Liver (tissue), 10 donors: Measurements from ENCODE around the gene TAF13. TPM values are rescaled to one million over a fixed set of nuclear protein-coding genes. Genes with fewer than 3 reads are reported as not detected.

Experiments used
- DNase-seq: peaks from one replicate; pipeline ENCODE4 v3.0.0-alpha.2; 2017; ENCODE audit warnings: low spot score
- H3K27ac ChIP-seq, 2 donors: one replicate each; pipeline ENCODE4 v1.7.0; 2013; ENCODE audit warnings: inconsistent platforms in 2 of 2, low read length in 2 of 2, control low read depth in 1 of 2, low read depth in 1 of 2, mild to moderate bottlenecking in 1 of 2
- H3K27me3 ChIP-seq, 4 donors: one replicate each; pipeline versions ENCODE4 v1.6.1 to v1.7.0; 2013; ENCODE audit warnings: low read length in 3 of 4, inconsistent platforms in 1 of 4, mild to moderate bottlenecking in 1 of 4, moderate library complexity in 1 of 4; ENCODE audit not compliant: control insufficient read depth in 4 of 4, insufficient read depth in 4 of 4
- H3K36me3 ChIP-seq, 4 donors: one replicate each; pipeline versions ENCODE4 v1.6.1 to v1.7.0; 2013; ENCODE audit warnings: low read length in 3 of 4, mild to moderate bottlenecking in 3 of 4, low read depth in 1 of 4, moderate library complexity in 1 of 4; ENCODE audit not compliant: control insufficient read depth in 4 of 4, insufficient read depth in 3 of 4
- H3K4me1 ChIP-seq, 4 donors: one replicate each; pipeline versions ENCODE4 v1.6.1 to v1.7.0; 2013; ENCODE audit warnings: low read length in 3 of 4, mild to moderate bottlenecking in 3 of 4, moderate library complexity in 1 of 4; ENCODE audit not compliant: control insufficient read depth in 4 of 4, insufficient read depth in 4 of 4
- H3K4me3 ChIP-seq, 3 donors: one replicate each; pipeline versions ENCODE4 v1.6.1 to v1.7.0; 2013; ENCODE audit warnings: low read length in 3 of 3, control low read depth in 1 of 3, low read depth in 1 of 3, mild to moderate bottlenecking in 1 of 3
- H3K9ac ChIP-seq, 2 donors: one replicate each; pipeline ENCODE4 v1.7.0; 2013; ENCODE audit warnings: low read length in 2 of 2, mild to moderate bottlenecking in 2 of 2, moderate library complexity in 2 of 2, control low read depth in 1 of 2, low read depth in 1 of 2
- H3K9me3 ChIP-seq, 4 donors: one replicate each; pipeline versions ENCODE4 v1.6.1 to v1.7.0; 2013; ENCODE audit warnings: low read length in 3 of 4; ENCODE audit not compliant: control insufficient read depth in 4 of 4
- ATF3 ChIP-seq: IDR thresholded peaks from 2 replicates; pipeline ENCODE4 v1.6.1; 2016; ENCODE audit warnings: antibody characterized with exemption
- HNF4A ChIP-seq, 2 donors: conservative IDR thresholded peaks; 2 replicates each; pipeline ENCODE4 v1.6.1; 2016; ENCODE audit warnings: antibody characterized with exemption in 2 of 2, mild to moderate bottlenecking in 2 of 2
- REST ChIP-seq: IDR thresholded peaks from 2 replicates; pipeline ENCODE4 v1.6.1; 2016; ENCODE audit warnings: antibody characterized with exemption, mild to moderate bottlenecking
- WGBS: extraction: QIAGEN DNeasy Blood & Tissue Kit; methylation state at CpG from one replicate; pipeline ENCODE4 v1.1.7; 2013; 5-methylcytosine and 5-hydroxymethylcytosine counted together
- polyA plus RNA-seq, 2 donors: library from polyadenylated mRNA; stranded (reverse) in 1 of 2; unstranded in 1 of 2; fragments of 200-250 nt in 1 of 2; fragments of >200 nt in 1 of 2; fragmentation: Nextera tagmentation in 1 of 2; extraction: Ambion mirVana in 1 of 2; gene quantifications; one replicate each; pipeline versions ENCODE4 v1.2.1 to v1.2.3, GENCODE V29; 2013 to 2015
- small RNA-seq: library from RNA; depleted of rRNA; stranded (forward); fragments of <200 nt; gene quantifications from one replicate; pipeline ENCODE3, GENCODE V24; 2014
- total RNA-seq, 2 donors: library from RNA; depleted of rRNA; stranded (reverse); fragments of >200 nt; gene quantifications; one replicate each; pipeline ENCODE4 v1.2.3, GENCODE V29; 2014
- donor health status: healthy.
- donor health status: healthy.
- donor health status: healthy.
- donor health status: healthy.
- donor health status: healthy.

The TAF13 gene
- total and polyA plus RNA-seq, 4 donors: 17.9 to 31.7 (median 20.2) TPM

- H3K9me3 ChIP-seq: no peaks in the 10 kb centered on the region
- no peak overlapping the region for H3K27ac ChIP-seq
- H3K4me1 ChIP-seq: no peaks in the 10 kb centered on the region
- H3K36me3 ChIP-seq: peaks cover 4 to 10% (median 8%) of the 10 kb centered on the region in 4 donors
- H3K27me3 ChIP-seq: no peaks in the 10 kb centered on the region
- no peak overlapping the region for H3K9ac ChIP-seq
- no peak overlapping the region for H3K4me3 ChIP-seq
- DNase-seq: no peak
- WGBS: 100% methylated on average over 1 of the region's 1 CpG
- TF ChIP-seq ATF3 (no peak), HNF4A (conservative IDR thresholded peaks at IDR 0.05) (no peak), REST (no peak)
Measured at GRCh38 chr1:109017134-109017533, 58.7 kb downstream of the TAF13 start.

Small RNA genes lying within 50 kb of the gene (small RNA-seq; reads per million reads assigned to genes)
- gene AL356488.2: not detected
- gene BX679664.1: not detected

Other genes starting within 250 kb of the TAF13 start
- gene AKNAD1, start 218.9 kb downstream of the TAF13 start, total RNA-seq: not detected
- not detected for gene AKNAD1, start 218.9 kb downstream of the TAF13 start, polyA plus RNA-seq
- gene GPSM2, start 199.0 kb downstream of the TAF13 start, total RNA-seq: 10 to 100 TPM in 1 of 2 donors, under 1 TPM in 1; 0.33 to 28.9 TPM
- 1 to 10 TPM in 1 of 2 donors, under 1 TPM in 1; 0.61 to 1.5 TPM for gene GPSM2, start 199.0 kb downstream of the TAF13 start, polyA plus RNA-seq
- 10 to 100 TPM; 16.5 to 39.3 TPM for gene CLCC1, start 112.5 kb downstream of the TAF13 start, total RNA-seq
- 10 to 100 TPM; 11.6 to 14.0 TPM for gene CLCC1, start 112.5 kb downstream of the TAF13 start, polyA plus RNA-seq
- gene WDR47, start 33.9 kb downstream of the TAF13 start, total RNA-seq: 1 to 10 TPM; 2.9 to 4.1 TPM
- gene WDR47, start 33.9 kb downstream of the TAF13 start, polyA plus RNA-seq: 1 to 10 TPM; 1.2 to 2.1 TPM
- gene TMEM167B, start 14.8 kb upstream of the TAF13 start, total RNA-seq: 10 to 100 TPM; 13.6 to 15.4 TPM
- gene TMEM167B, start 14.8 kb upstream of the TAF13 start, polyA plus RNA-seq: 10 to 100 TPM in 1 of 2 donors, 1 to 10 TPM in 1; 5.4 to 12.7 TPM
- under 1 TPM; 0.17 to 0.42 TPM for gene ELAPOR1, start 38.1 kb upstream of the TAF13 start, total RNA-seq
- gene ELAPOR1, start 38.1 kb upstream of the TAF13 start, polyA plus RNA-seq: under 1 TPM in 1 of 2 donors, not detected in 1; 0.13 TPM
- gene SARS1, start 137.9 kb upstream of the TAF13 start, total RNA-seq: 100 to 1,000 TPM in 1 of 2 donors, 10 to 100 TPM in 1; 57.5 to 104 TPM
- gene SARS1, start 137.9 kb upstream of the TAF13 start, polyA plus RNA-seq: 100 to 1,000 TPM in 1 of 2 donors, 10 to 100 TPM in 1; 81.8 to 132 TPM
- 1 to 10 TPM; 1.5 to 1.6 TPM for gene CELSR2, start 173.5 kb upstream of the TAF13 start, total RNA-seq
- under 1 TPM; 0.73 to 0.78 TPM for gene CELSR2, start 173.5 kb upstream of the TAF13 start, polyA plus RNA-seq
- 1 to 10 TPM in 1 of 2 donors, under 1 TPM in 1; 0.25 to 2.6 TPM for gene PSRC1, start 207.1 kb upstream of the TAF13 start, total RNA-seq
- 1 to 10 TPM in 1 of 2 donors, under 1 TPM in 1; 0.76 to 1.4 TPM for gene PSRC1, start 207.1 kb upstream of the TAF13 start, polyA plus RNA-seq
- gene MYBPHL, start 231.0 kb upstream of the TAF13 start, total RNA-seq: not detected
- gene MYBPHL, start 231.0 kb upstream of the TAF13 start, polyA plus RNA-seq: not detected